IPS-15b (cell line): Measurements from ENCODE around the gene ARL6IP4.
"Not testable (repeated sequence)": the region's sequence is repeated elsewhere in the genome, so short reads cannot be mapped to it uniquely, and the experiment has no call there.

Experiments
- H3K27me3 ChIP-seq: one replicate; pipeline ENCODE4 v1.6.1; 2013; ENCODE audit warnings: low read length; ENCODE audit not compliant: control insufficient read depth, insufficient read depth
- H3K36me3 ChIP-seq: one replicate; pipeline ENCODE4 v1.6.1; 2013; ENCODE audit warnings: low read length; ENCODE audit not compliant: control insufficient read depth, insufficient read depth
- H3K4me1 ChIP-seq: one replicate; pipeline ENCODE4 v1.6.1; 2013; ENCODE audit warnings: mild to moderate bottlenecking, low read length; ENCODE audit not compliant: control insufficient read depth, insufficient read depth
- H3K4me3 ChIP-seq: one replicate; pipeline ENCODE4 v1.5.1; 2013; ENCODE audit warnings: low read depth, low read length
- H3K9ac ChIP-seq: one replicate; pipeline ENCODE4 v1.6.1; 2013; ENCODE audit warnings: low read depth, mild to moderate bottlenecking, low read length
- H3K9me3 ChIP-seq: one replicate; pipeline ENCODE4 v1.6.1; 2013; ENCODE audit warnings: mild to moderate bottlenecking, low read length; ENCODE audit not compliant: control insufficient read depth, insufficient read depth

Gene ARL6IP4

GRCh38 chr12:123010681-123011080, 30.2 kb downstream of the ARL6IP4 start:
- H3K27me3 ChIP-seq = no peaks in the 10 kb centered on the region
- no peaks in the 10 kb centered on the region for H3K9me3 ChIP-seq
- no peak overlapping the region for H3K9ac ChIP-seq
- no peak overlapping the region for H3K4me3 ChIP-seq
- H3K4me1 ChIP-seq = no peaks in the 10 kb centered on the region
- no peaks in the 10 kb centered on the region for H3K36me3 ChIP-seq

DNA sequence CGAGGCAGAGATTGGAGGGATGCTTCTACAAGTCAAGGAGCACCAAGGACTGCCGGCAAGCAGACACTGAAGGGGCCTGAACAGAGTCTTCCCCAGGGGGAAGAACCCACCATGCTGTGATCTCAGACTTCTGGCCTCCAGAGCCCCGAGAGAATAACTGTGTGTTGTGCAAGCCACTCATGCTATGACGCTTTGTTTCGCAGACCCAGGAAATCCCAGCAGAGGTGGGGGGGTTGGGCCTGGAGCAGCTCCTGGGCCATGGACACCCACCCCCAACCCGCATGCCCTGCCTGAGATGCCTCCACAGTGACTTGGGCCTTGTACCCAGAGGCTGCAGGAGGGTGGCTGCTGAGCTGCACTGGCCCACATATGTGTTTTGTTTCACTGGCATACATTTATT, 31.2 kb downstream of the ARL6IP4 start:
- Histone ChIP-seq H3K4me1 (no peaks in the 10 kb centered on the region), H3K4me3 (no peak overlapping the region), H3K9ac (no peak overlapping the region), H3K27me3 (no peaks in the 10 kb centered on the region), H3K36me3 (no peaks in the 10 kb centered on the region), H3K9me3 (no peaks in the 10 kb centered on the region)

- Histone ChIP-seq H3K4me1 (no peaks in the 10 kb centered on the region), H3K27me3 (no peaks in the 10 kb centered on the region), H3K4me3 (no peak overlapping the region), H3K9ac (no peak overlapping the region), H3K9me3 (no peaks in the 10 kb centered on the region), H3K36me3 (no peaks in the 10 kb centered on the region)
Measured at GRCh38 chr12:123013185-123014095, 33.0 kb downstream of the ARL6IP4 start.

GRCh38 chr12:123014473-123014872, 34.0 kb downstream of the ARL6IP4 start:
- not testable (repeated sequence) for H3K9me3 ChIP-seq, H3K4me3 ChIP-seq, H3K4me1 ChIP-seq, H3K27me3 ChIP-seq, H3K36me3 ChIP-seq, H3K9ac ChIP-seq

DNA sequence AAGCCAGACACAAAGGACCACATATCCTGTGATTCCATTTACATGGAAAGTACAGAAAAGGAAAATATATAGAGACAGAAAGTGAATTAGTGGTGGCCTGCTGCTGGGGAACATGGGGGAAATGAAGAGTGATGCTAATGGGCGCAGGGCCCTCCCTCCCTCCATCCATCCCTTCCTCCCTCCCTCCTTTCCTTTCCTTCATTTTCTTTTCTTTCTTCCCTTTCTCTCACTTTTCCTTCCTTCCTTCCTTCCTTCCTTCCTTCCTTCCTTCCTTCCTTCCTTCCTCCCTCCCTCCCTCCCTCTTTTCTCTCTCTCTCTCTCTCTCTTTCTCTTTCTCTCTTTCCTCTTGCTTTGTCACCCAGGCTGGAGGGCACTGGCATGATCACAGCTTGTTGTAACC, 37.3 kb downstream of the ARL6IP4 start:
- Histone ChIP-seq H3K36me3 (no peaks in the 10 kb centered on the region), H3K4me1 (no peaks in the 10 kb centered on the region), H3K4me3 (no peak overlapping the region), H3K27me3 (no peaks in the 10 kb centered on the region), H3K9me3 (no peaks in the 10 kb centered on the region), H3K9ac (no peak overlapping the region)

- H3K9me3 ChIP-seq = no peaks in the 10 kb centered on the region
- no peaks in the 10 kb centered on the region for H3K36me3 ChIP-seq
- H3K4me3 ChIP-seq = no peak overlapping the region
- H3K9ac ChIP-seq = no peak overlapping the region
- H3K4me1 ChIP-seq = no peaks in the 10 kb centered on the region
- H3K27me3 ChIP-seq = no peaks in the 10 kb centered on the region
Measured at GRCh38 chr12:123019841-123020138, 39.3 kb downstream of the ARL6IP4 start.

GRCh38 chr12:123021688-123022604, 41.5 kb downstream of the ARL6IP4 start:
- Histone ChIP-seq H3K36me3 (no peaks in the 10 kb centered on the region), H3K4me3 (no peak overlapping the region), H3K27me3 (no peaks in the 10 kb centered on the region), H3K9me3 (no peaks in the 10 kb centered on the region), H3K4me1 (no peaks in the 10 kb centered on the region), H3K9ac (no peak overlapping the region)

DNA sequence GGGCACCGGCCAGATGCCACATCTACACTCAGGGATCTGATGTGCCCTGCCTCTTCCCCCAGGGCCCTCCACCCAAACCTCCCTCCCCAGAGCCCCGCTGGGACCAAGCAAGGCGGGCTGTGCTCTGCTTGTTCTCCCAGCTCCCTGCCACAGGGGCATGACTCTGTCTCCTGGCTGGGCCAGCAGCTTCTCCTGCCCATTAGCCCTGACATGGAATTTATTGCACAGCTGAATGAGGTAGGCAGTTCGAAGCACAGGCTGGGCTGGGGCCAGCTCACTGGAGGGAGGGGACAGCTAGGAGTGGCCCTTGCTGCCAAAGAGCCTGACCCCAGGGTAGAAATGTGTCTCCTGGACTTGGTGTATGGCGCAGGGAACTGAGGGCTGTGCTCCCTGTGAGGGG, 42.4 kb downstream of the ARL6IP4 start:
- Histone ChIP-seq H3K36me3 (no peaks in the 10 kb centered on the region), H3K27me3 (no peaks in the 10 kb centered on the region), H3K4me3 (no peak overlapping the region), H3K9me3 (no peaks in the 10 kb centered on the region), H3K4me1 (no peaks in the 10 kb centered on the region), H3K9ac (no peak overlapping the region)

DNA sequence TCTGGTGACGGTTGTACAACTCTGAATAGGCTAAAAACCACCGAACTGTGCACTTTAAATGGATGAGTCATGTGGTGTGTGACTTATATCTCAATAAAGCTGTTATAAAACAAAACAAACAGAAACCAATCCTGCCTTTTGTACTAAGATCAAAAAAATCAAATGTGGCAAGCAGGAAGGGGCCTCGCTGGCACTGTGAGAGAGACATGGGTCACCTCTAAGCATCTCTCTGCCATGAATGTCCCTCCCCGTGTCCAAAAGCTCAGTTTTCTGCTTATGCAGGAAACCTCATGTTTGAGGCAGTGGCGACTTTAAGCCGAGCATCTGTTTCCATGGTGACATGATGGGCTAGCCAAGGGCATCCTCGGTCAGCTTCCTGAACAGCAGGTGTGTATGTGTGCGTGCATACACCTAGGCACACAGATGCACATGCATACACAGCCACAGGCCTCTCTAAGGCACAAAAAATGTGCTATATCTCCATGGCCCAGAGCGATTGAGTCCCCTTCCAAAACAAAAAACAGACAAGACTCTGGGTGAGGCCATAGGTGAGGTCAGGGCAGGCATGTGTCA, 44.4 kb downstream of the ARL6IP4 start:
- Histone ChIP-seq H3K27me3 (no peaks in the 10 kb centered on the region), H3K36me3 (no peaks in the 10 kb centered on the region), H3K9ac (no peak overlapping the region), H3K9me3 (no peaks in the 10 kb centered on the region), H3K4me3 (no peak overlapping the region), H3K4me1 (peaks cover 3% of the 10 kb centered on the region)

GRCh38 chr12:123026094-123026853, 45.8 kb downstream of the ARL6IP4 start:
- H3K4me3 ChIP-seq = no peak overlapping the region
- H3K9ac ChIP-seq = no peak overlapping the region
- H3K36me3 ChIP-seq = no peaks in the 10 kb centered on the region
- peaks cover 3% of the 10 kb centered on the region for H3K4me1 ChIP-seq
- no peaks in the 10 kb centered on the region for H3K9me3 ChIP-seq
- no peaks in the 10 kb centered on the region for H3K27me3 ChIP-seq

DNA sequence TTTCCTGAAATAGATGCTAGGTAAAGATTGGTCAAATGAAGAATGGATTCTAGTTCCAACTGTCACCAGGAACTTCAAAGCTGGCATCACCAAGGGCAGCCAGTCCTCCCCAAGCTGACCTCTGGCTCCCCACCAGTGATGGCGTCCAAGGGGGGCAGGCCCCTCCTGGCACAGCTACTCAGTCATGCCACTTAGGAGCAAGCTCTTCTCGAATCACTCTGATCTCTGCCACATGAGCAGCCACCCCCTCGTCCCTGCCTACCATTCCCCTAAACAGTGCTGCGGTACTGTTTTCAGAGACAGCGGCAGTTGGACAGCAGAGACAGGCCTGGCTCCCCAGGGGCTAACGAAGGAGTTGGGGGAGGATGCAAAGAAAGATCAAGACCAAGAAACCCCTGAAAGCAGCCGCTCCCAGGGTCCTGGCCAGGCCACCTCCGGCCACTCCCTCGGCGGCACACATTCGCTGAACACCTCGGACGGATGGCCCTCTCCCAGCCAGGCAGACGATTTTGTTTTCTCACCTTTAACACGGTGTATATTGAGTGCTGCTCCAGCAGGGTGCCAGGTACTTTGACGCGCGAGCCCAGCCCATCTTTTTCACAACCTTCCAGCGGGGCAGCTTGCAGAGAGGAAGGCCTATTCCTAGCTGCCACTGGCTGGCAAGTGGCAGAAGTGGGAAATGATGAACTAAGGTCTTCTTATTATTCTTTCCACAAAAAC, 47.4 kb downstream of the ARL6IP4 start:
- Histone ChIP-seq H3K36me3 (peaks cover 3% of the 10 kb centered on the region), H3K4me1 (peaks cover 3% of the 10 kb centered on the region), H3K27me3 (no peaks in the 10 kb centered on the region), H3K4me3 (no peak overlapping the region), H3K9ac (no peak overlapping the region), H3K9me3 (no peaks in the 10 kb centered on the region)
